D721Med (cell line): ENCODE results near the gene COL28A1.

Experiments
- DNase-seq: peaks from one replicate; pipeline ENCODE4 v3.0.0; 2011; ENCODE audit warnings: low spot score; ENCODE audit not compliant: insufficient read length
- FAIRE-seq: peaks from 2 replicates; lab custom pipeline; 2011; peaks lifted over from hg19 to GRCh38; lab: Jason Lieb, UNC
- CTCF ChIP-seq: IDR thresholded peaks from 2 replicates; pipeline ENCODE4 v1.5.1; 2012; ENCODE audit warnings: mild to moderate bottlenecking, control low read depth; ENCODE audit not compliant: insufficient read depth; ENCODE audit errors: missing control alignments

The COL28A1 gene

GRCh38 chr7:7318601-7319000, 217.1 kb downstream of the COL28A1 start:
- DNase-seq (no peak), FAIRE-seq (no peak)
- no peak for TF ChIP-seq CTCF

GRCh38 chr7:7317850-7318249, 217.8 kb downstream of the COL28A1 start:
- no peak for TF ChIP-seq CTCF
- FAIRE-seq, result no peak
- DNase-seq, result no peak

- no peak for DNase-seq
- no peak for FAIRE-seq
- no peak for TF ChIP-seq CTCF
Observed at GRCh38 chr7:7315851-7316250, 219.8 kb downstream of the COL28A1 start.

- FAIRE-seq, result no peak
Observed at GRCh38 chr7:7312323-7312722, 223.3 kb downstream of the COL28A1 start.

GRCh38 chr7:7311001-7311400, 224.7 kb downstream of the COL28A1 start:
- TF ChIP-seq CTCF, result no peak
- FAIRE-seq, result no peak
- no peak for DNase-seq

More at GRCh38 chr7:7312323-7312722, 223.3 kb downstream of the COL28A1 start:
- no peak for DNase-seq
- no peak for TF ChIP-seq CTCF

GRCh38 chr7:7309203-7309602, 226.5 kb downstream of the COL28A1 start:
- no peak for TF ChIP-seq CTCF
- FAIRE-seq, result no peak
- DNase-seq, result no peak
